A549 (cell line): ENCODE data around the gene TESMIN. TPM values are rescaled to one million over a fixed set of nuclear protein-coding genes. Genes with fewer than 3 reads are reported as not detected.

Source experiments
- ATAC-seq, 2 experiments: fragments of 200-7000 bp in 1 of 2; fragments of >200 bp in 1 of 2; cut with Nextera tagmentation in 1 of 2; cut with Tn5 transposase in 1 of 2; 3 replicates each; pipeline versions ENCODE4 v1.8.0 to v1.9.1; 2018 to 2020; ENCODE audit warnings: mild to moderate bottlenecking in 1 of 2, moderate library complexity in 1 of 2
- CTCF ChIA-PET: fragments of 300-600 bp; sonication (Branson Sonifier 250); formaldehyde crosslinking; extraction: SDS; loops from one replicate; lab custom pipeline; 2021; ENCODE audit warnings: antibody characterized with exemption, inconsistent platforms; lab: Yijun Ruan, JAX
- POLR2A ChIA-PET: fragments of 350-600 bp; formaldehyde crosslinking; extraction: SDS; loops from one replicate; lab custom pipeline; 2021; ENCODE audit warnings: antibody characterized with exemption, inconsistent platforms; lab: Yijun Ruan, JAX
- DNase-seq, 2 experiments: peaks; one replicate each; pipeline versions ENCODE4 v3.0.0 to v3.0.0-alpha.2; 2011 to 2016; ENCODE audit warnings: low read depth in 1 of 2, low spot score in 1 of 2
- FAIRE-seq: peaks from 2 replicates; lab custom pipeline; 2011; peaks lifted over from hg19 to GRCh38; lab: Jason Lieb, UNC
- H3K27ac ChIP-seq, 2 experiments: fragments of >200 bp; sonication (Bioruptor Twin); formaldehyde crosslinking; 3 replicates each; pipeline ENCODE4 v1.5.1; 2016 to 2017
- H3K4me1 ChIP-seq: fragments of >200 bp; sonication (Bioruptor Twin); formaldehyde crosslinking; 3 replicates; pipeline ENCODE4 v1.6.1; 2016
- H3K4me2 ChIP-seq: fragments of >200 bp; sonication (Bioruptor Twin); formaldehyde crosslinking; 3 replicates; pipeline ENCODE4 v1.6.1; 2016
- H3K4me3 ChIP-seq: fragments of >200 bp; sonication (Bioruptor Twin); formaldehyde crosslinking; 3 replicates; pipeline ENCODE4 v1.5.1; 2016
- H3K9me3 ChIP-seq: fragments of >200 bp; sonication (Bioruptor Twin); formaldehyde crosslinking; 3 replicates; pipeline ENCODE4 v1.6.1; 2016
- BCL3 ChIP-seq: fragments of >200 bp; sonication (Bioruptor Twin); formaldehyde crosslinking; IDR thresholded peaks from 3 replicates; pipeline ENCODE4 v1.6.1; 2016
- BHLHE40 ChIP-seq: IDR thresholded peaks from 2 replicates; pipeline ENCODE4 v1.6.1; 2012; ENCODE audit warnings: low read depth, low read length, inconsistent platforms
- CBX2 ChIP-seq: fragments of 200-600 bp; sonication (generic); IDR thresholded peaks from 2 replicates; pipeline ENCODE4 v1.6.1; 2016; ENCODE audit warnings: low read depth, mild to moderate bottlenecking, borderline replicate concordance
- CBX8 ChIP-seq: fragments of 200-600 bp; sonication (generic); IDR thresholded peaks from 2 replicates; pipeline ENCODE4 v1.6.1; 2016
- CEBPB ChIP-seq, 2 experiments: fragments of >200 bp in 1 of 2; sonication (Bioruptor Twin) in 1 of 2; formaldehyde crosslinking in 1 of 2; IDR thresholded peaks; 2 replicates each; pipeline ENCODE4 v1.6.1; 2012 to 2016
- CHD2 ChIP-seq: fragments of 150-350 bp; IDR thresholded peaks from 2 replicates; pipeline ENCODE4 v1.6.1; 2014; ENCODE audit warnings: low read length; ENCODE audit not compliant: partially characterized antibody
- CTCF ChIP-seq: fragments of >200 bp; sonication (Bioruptor Twin); formaldehyde crosslinking; IDR thresholded peaks from 3 replicates; pipeline ENCODE4 v1.5.1; 2016
- E2F6 ChIP-seq: IDR thresholded peaks from 2 replicates; pipeline ENCODE4 v1.6.1; 2012; ENCODE audit warnings: low read depth, borderline replicate concordance
- ELK1 ChIP-seq: fragments of 150-350 bp; IDR thresholded peaks from 2 replicates; pipeline ENCODE4 v1.6.1; 2014; ENCODE audit warnings: low read depth, mild to moderate bottlenecking, low read length
- FOSL2 ChIP-seq, 2 experiments: fragments of 450-650 bp in 1 of 2; fragments of >200 bp in 1 of 2; sonication (Bioruptor Twin) in 1 of 2; formaldehyde crosslinking; IDR thresholded peaks; 2 replicates each; pipeline versions ENCODE4 v1.5.0 to v1.6.1; 2016 to 2020; ENCODE audit warnings: mild to moderate bottlenecking in 1 of 2, moderate library complexity in 1 of 2
- HEYL ChIP-seq: fragments of 250-450 bp; sonication (Bioruptor Pico); IDR thresholded peaks from 2 replicates; pipeline ENCODE4 v1.8.0; 2021; ENCODE audit warnings: mild to moderate bottlenecking, moderate library complexity
- HOXA7 ChIP-seq: fragments of 250-450 bp; sonication (Bioruptor Pico); IDR thresholded peaks from 2 replicates; pipeline ENCODE4 v1.5.0; 2020; ENCODE audit warnings: mild to moderate bottlenecking, moderate library complexity
- HOXB13 ChIP-seq: fragments of 250-450 bp; sonication (Bioruptor Pico); IDR thresholded peaks from 2 replicates; pipeline ENCODE4 v1.5.0; 2020; ENCODE audit warnings: low read depth, mild to moderate bottlenecking, moderate library complexity
- HOXB5 ChIP-seq: fragments of 250-450 bp; sonication (Bioruptor Pico); IDR thresholded peaks from 2 replicates; pipeline ENCODE4 v1.5.0; 2020; ENCODE audit warnings: mild to moderate bottlenecking, moderate library complexity
- KDM1A ChIP-seq: fragments of 200-600 bp; sonication (generic); IDR thresholded peaks from 2 replicates; pipeline ENCODE4 v1.6.1; 2016; ENCODE audit warnings: low read depth, mild to moderate bottlenecking
- KDM5A ChIP-seq: fragments of 200-600 bp; sonication (generic); IDR thresholded peaks from 2 replicates; pipeline ENCODE4 v1.6.1; 2016; ENCODE audit warnings: antibody characterized with exemption, mild to moderate bottlenecking
- MAZ ChIP-seq: fragments of 150-350 bp; IDR thresholded peaks from 2 replicates; pipeline ENCODE4 v1.6.1; 2014; ENCODE audit warnings: antibody characterized with exemption, low read depth, low read length, borderline replicate concordance
- NPAS2 ChIP-seq: fragments of 250-450 bp; sonication (Bioruptor Pico); IDR thresholded peaks from 2 replicates; pipeline ENCODE4 v1.8.0; 2022; ENCODE audit warnings: mild to moderate bottlenecking, moderate library complexity, borderline replicate concordance
- RAD21 ChIP-seq, 2 experiments: fragments of >200 bp in 1 of 2; sonication (Bioruptor Twin) in 1 of 2; formaldehyde crosslinking in 1 of 2; IDR thresholded peaks in 1 of 2; conservative IDR thresholded peaks in 1 of 2; 2 replicates in 1 of 2; 3 replicates in 1 of 2; pipeline ENCODE4 v1.6.1; 2012 to 2018; ENCODE audit warnings: inconsistent platforms in 1 of 2
- RARB ChIP-seq: fragments of 250-450 bp; sonication (Bioruptor Pico); IDR thresholded peaks from 2 replicates; pipeline ENCODE4 v1.8.0; 2021; ENCODE audit warnings: mild to moderate bottlenecking, moderate library complexity
- REST ChIP-seq: fragments of 200-600 bp; sonication (generic); IDR thresholded peaks from 2 replicates; pipeline ENCODE4 v1.6.1; 2016; ENCODE audit warnings: antibody characterized with exemption, mild to moderate bottlenecking, moderate library complexity
- SMC3 ChIP-seq: fragments of >200 bp; sonication (Bioruptor Twin); formaldehyde crosslinking; IDR thresholded peaks from 3 replicates; pipeline ENCODE4 v1.6.1; 2018; ENCODE audit warnings: inconsistent platforms
- TFCP2L1 ChIP-seq: fragments of 250-450 bp; sonication (Bioruptor Pico); IDR thresholded peaks from 2 replicates; pipeline ENCODE4 v1.5.0; 2021; ENCODE audit warnings: mild to moderate bottlenecking
- TP53 ChIP-seq: fragments of 250-450 bp; sonication (Bioruptor Pico); IDR thresholded peaks from 2 replicates; pipeline ENCODE4 v1.5.0; 2021; ENCODE audit warnings: mild to moderate bottlenecking, moderate library complexity
- ZFP36 ChIP-seq: fragments of 450-650 bp; IDR thresholded peaks from 2 replicates; pipeline ENCODE4 v1.6.1; 2014; ENCODE audit warnings: borderline replicate concordance; ENCODE audit not compliant: partially characterized antibody
- ZNF302 ChIP-seq: fragments of 250-450 bp; sonication (Bioruptor Pico); IDR thresholded peaks from 2 replicates; pipeline ENCODE4 v1.9.0; 2021; ENCODE audit warnings: inconsistent platforms, mild to moderate bottlenecking, moderate library complexity
- WGBS: methylation state at CpG from one replicate; pipeline ENCODE4 v1.1.6; 2017; ENCODE audit errors: missing lambda C conversion rate; 5-methylcytosine and 5-hydroxymethylcytosine counted together
- polyA plus RNA-seq, 4 experiments: library from polyadenylated mRNA; depleted of rRNA in 3 of 4; stranded (reverse); fragments of >200 nt; fragmentation: RNase III in 1 of 4; extraction: RNeasy Plus Mini Kit Qiagen cat#74134 plus additional on column Dnase treatment in 1 of 4; gene quantifications; 2 replicates in 3 of 4; 3 replicates in 1 of 4; pipeline ENCODE4 v1.2.3, GENCODE V29; 2011 to 2017
- TF ChIP-seq, protein P1 (sequence below): IDR thresholded peaks from 2 replicates; pipeline ENCODE4 v1.6.1; 2012
- TF ChIP-seq, protein P2 (sequence below): fragments of 250-450 bp; sonication (Bioruptor Pico); IDR thresholded peaks from 2 replicates; pipeline ENCODE4 v1.5.0; 2020; ENCODE audit warnings: low read depth, mild to moderate bottlenecking, moderate library complexity

Gene TESMIN
- polyA plus RNA-seq, 2 of the 4 experiments (the other 2 are of a cell fraction) = 4.5 to 5.2 TPM

DNA sequence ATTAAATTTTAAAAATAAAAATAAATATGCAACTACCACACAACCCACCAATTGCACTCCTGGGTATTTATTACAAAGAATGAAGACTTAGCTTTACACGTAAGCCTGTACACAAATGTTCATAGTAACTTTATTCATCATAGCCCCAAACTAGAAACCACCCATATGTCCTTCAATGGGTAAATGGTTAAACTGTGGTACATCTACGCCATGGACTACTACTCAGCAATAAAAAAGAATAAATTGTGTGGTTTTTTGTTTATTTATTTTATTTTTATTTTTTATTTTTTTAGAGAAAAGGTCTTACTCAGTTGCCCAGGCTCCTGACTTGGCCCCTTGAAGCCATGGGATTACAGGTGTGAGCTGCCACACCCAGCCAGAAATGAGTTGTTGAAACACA lies 52.3 kb downstream of the TESMIN start:
- ATAC-seq (no peak), DNase-seq (no peak), FAIRE-seq (no peak)
- H3K4me1 ChIP-seq = no peaks in the 10 kb centered on the region
- no peak overlapping the region for H3K4me2 ChIP-seq
- CTCF ChIA-PET = no interaction called here
- H3K4me3 ChIP-seq = no peak overlapping the region
- H3K27ac ChIP-seq = no peak overlapping the region
- POLR2A ChIA-PET = no interaction called here
- peaks cover 22% of the 10 kb centered on the region for H3K9me3 ChIP-seq
- TF ChIP-seq E2F6 (no peak), HOXB5 (no peak), RARB (CRISPR knock-in tag) (no peak), ZNF302 (no peak), BHLHE40 (no peak), ZFP36 (no peak), CEBPB (IDR thresholded peaks at IDR 0.05) (no peak), TP53 (CRISPR knock-in tag) (no peak), HOXB13 (CRISPR knock-in tag) (no peak), CBX2 (no peak), MAZ (no peak), TFCP2L1 (CRISPR knock-in tag) (no peak), KDM5A (no peak), FOSL2 (IDR thresholded peaks at IDR 0.05) (no peak), FOSL2 (CRISPR knock-in tag; IDR thresholded peaks at IDR 0.05) (no peak), NPAS2 (CRISPR knock-in tag) (no peak)
- TF ChIP-seq, protein P1, sequence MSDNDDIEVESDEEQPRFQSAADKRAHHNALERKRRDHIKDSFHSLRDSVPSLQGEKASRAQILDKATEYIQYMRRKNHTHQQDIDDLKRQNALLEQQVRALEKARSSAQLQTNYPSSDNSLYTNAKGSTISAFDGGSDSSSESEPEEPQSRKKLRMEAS = no peak
- 44% methylated on average over 2 of the region's 2 CpGs for WGBS

- POLR2A ChIA-PET = no interaction called here
- no peak for DNase-seq
- peaks cover 22% of the 10 kb centered on the region for H3K9me3 ChIP-seq
- H3K4me1 ChIP-seq = no peaks in the 10 kb centered on the region
- no peak for ATAC-seq
- no peak overlapping the region for H3K4me2 ChIP-seq
- no peak overlapping the region for H3K27ac ChIP-seq
- CTCF ChIA-PET = no interaction called here
- 2% methylated on average over 2 of the region's 2 CpGs for WGBS
- no peak for FAIRE-seq
- H3K4me3 ChIP-seq = no peak overlapping the region
- no peak for TF ChIP-seq HEYL (CRISPR knock-in tag)
- no peak for TF ChIP-seq RAD21 (conservative IDR thresholded peaks at IDR 0.05 in 1 of 2, IDR thresholded peaks at IDR 0.05 in 1 of 2)
- TF ChIP-seq CTCF = no peak
- no peak for TF ChIP-seq CBX8
- no peak for TF ChIP-seq ELK1
- TF ChIP-seq CHD2 = no peak
- TF ChIP-seq ZFP36 = no peak
- no peak for TF ChIP-seq REST
- no peak for TF ChIP-seq E2F6
- TF ChIP-seq HOXB13 (CRISPR knock-in tag) = no peak
- TF ChIP-seq BCL3 = no peak
- TF ChIP-seq, protein P2, sequence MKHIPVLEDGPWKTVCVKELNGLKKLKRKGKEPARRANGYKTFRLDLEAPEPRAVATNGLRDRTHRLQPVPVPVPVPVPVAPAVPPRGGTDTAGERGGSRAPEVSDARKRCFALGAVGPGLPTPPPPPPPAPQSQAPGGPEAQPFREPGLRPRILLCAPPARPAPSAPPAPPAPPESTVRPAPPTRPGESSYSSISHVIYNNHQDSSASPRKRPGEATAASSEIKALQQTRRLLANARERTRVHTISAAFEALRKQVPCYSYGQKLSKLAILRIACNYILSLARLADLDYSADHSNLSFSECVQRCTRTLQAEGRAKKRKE = no peak
- no peak for TF ChIP-seq HOXA7
- no peak for TF ChIP-seq KDM1A
- no peak for TF ChIP-seq SMC3
These were observed 55.8 kb downstream of the TESMIN start for GRCh38 chr11:68695531-68695930.
